ENCODE results near the gene STIM2.

DNA sequence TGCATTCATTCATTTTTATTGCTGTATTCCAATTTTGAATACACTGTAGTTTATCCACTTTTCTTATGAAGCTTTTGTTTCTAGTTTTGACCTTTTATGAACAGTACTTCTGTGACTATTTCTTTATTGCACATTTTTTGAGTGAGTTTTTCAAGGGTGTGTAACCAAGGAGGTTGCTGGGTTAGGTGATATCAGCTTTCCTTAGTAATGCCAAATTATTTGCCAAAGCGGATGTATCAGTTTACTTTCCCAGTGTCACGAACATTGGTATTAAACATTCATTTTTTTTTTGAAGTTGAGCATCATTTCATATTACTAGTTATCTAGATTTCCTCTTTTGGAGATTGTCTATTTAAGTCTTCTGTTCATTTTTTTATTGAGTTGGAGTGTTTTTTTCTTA is 32.9 kb downstream of the STIM2 start:
- TF ChIP-seq, protein P1, sequence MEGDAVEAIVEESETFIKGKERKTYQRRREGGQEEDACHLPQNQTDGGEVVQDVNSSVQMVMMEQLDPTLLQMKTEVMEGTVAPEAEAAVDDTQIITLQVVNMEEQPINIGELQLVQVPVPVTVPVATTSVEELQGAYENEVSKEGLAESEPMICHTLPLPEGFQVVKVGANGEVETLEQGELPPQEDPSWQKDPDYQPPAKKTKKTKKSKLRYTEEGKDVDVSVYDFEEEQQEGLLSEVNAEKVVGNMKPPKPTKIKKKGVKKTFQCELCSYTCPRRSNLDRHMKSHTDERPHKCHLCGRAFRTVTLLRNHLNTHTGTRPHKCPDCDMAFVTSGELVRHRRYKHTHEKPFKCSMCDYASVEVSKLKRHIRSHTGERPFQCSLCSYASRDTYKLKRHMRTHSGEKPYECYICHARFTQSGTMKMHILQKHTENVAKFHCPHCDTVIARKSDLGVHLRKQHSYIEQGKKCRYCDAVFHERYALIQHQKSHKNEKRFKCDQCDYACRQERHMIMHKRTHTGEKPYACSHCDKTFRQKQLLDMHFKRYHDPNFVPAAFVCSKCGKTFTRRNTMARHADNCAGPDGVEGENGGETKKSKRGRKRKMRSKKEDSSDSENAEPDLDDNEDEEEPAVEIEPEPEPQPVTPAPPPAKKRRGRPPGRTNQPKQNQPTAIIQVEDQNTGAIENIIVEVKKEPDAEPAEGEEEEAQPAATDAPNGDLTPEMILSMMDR (IDR thresholded peaks at IDR 0.05), result no peak
- no peak for TF ChIP-seq SIN3A (IDR thresholded peaks at IDR 0.05; ENCODE audit: borderline replicate concordance, insufficient read depth, low read depth, low read length)
- TF ChIP-seq POLR2AphosphoS5 (IDR thresholded peaks at IDR 0.05; ENCODE audit: low read depth, low read length), result no peak
- TF ChIP-seq, protein P2, sequence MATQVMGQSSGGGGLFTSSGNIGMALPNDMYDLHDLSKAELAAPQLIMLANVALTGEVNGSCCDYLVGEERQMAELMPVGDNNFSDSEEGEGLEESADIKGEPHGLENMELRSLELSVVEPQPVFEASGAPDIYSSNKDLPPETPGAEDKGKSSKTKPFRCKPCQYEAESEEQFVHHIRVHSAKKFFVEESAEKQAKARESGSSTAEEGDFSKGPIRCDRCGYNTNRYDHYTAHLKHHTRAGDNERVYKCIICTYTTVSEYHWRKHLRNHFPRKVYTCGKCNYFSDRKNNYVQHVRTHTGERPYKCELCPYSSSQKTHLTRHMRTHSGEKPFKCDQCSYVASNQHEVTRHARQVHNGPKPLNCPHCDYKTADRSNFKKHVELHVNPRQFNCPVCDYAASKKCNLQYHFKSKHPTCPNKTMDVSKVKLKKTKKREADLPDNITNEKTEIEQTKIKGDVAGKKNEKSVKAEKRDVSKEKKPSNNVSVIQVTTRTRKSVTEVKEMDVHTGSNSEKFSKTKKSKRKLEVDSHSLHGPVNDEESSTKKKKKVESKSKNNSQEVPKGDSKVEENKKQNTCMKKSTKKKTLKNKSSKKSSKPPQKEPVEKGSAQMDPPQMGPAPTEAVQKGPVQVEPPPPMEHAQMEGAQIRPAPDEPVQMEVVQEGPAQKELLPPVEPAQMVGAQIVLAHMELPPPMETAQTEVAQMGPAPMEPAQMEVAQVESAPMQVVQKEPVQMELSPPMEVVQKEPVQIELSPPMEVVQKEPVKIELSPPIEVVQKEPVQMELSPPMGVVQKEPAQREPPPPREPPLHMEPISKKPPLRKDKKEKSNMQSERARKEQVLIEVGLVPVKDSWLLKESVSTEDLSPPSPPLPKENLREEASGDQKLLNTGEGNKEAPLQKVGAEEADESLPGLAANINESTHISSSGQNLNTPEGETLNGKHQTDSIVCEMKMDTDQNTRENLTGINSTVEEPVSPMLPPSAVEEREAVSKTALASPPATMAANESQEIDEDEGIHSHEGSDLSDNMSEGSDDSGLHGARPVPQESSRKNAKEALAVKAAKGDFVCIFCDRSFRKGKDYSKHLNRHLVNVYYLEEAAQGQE (IDR thresholded peaks at IDR 0.05; ENCODE audit: insufficient read depth in 1 of 2, low read depth in 2 of 2, low read length in 1 of 2), result no peak

Data from Panc1 (cell line).